BJ (cell line): ENCODE results near the gene ZCCHC7. TPM values are rescaled to one million over a fixed set of nuclear protein-coding genes. Genes with fewer than 3 reads are reported as not detected.

ENCODE experiments used
- CTCF ChIA-PET: fragments of 350-600 bp; formaldehyde crosslinking; extraction: SDS; loops from one replicate; lab custom pipeline; 2021; ENCODE audit warnings: antibody characterized with exemption, inconsistent platforms; lab: Yijun Ruan, JAX
- POLR2A ChIA-PET: fragments of 300-600 bp; sonication (Branson Sonifier 250); formaldehyde crosslinking; extraction: SDS; loops from one replicate; lab custom pipeline; 2021; ENCODE audit warnings: antibody characterized with exemption; lab: Charles Lee
- DNase-seq: peaks from one replicate; pipeline ENCODE4 v3.0.0-alpha.2; 2011; ENCODE audit warnings: low read depth
- H3K27me3 ChIP-seq: 2 replicates; pipeline ENCODE4 v1.6.0; 2011; ENCODE audit warnings: low read length; ENCODE audit not compliant: control insufficient read depth, insufficient read depth
- H3K36me3 ChIP-seq: 2 replicates; pipeline ENCODE4 v1.5.1; 2011; ENCODE audit warnings: low read length; ENCODE audit not compliant: control insufficient read depth, insufficient read depth
- H3K4me3 ChIP-seq: 2 replicates; pipeline ENCODE4 v1.5.1; 2011; ENCODE audit warnings: low read depth, mild to moderate bottlenecking, control low read depth, low read length
- CTCF ChIP-seq: IDR thresholded peaks from 2 replicates; pipeline ENCODE4 v1.5.1; 2011; ENCODE audit warnings: low read depth, mild to moderate bottlenecking, control low read depth, inconsistent platforms, low read length, moderate library complexity; ENCODE audit not compliant: insufficient read depth
- polyA plus RNA-seq: library from polyadenylated mRNA; depleted of rRNA; stranded (reverse); fragments of >200 nt; gene quantifications from 2 replicates; pipeline ENCODE4 v1.2.3, GENCODE V29; 2011

Gene ZCCHC7
- polyA plus RNA-seq, 1 experiment = 23.2 TPM

GRCh38 chr9:37229882-37230482, 109.6 kb downstream of the ZCCHC7 start:
- TF ChIP-seq CTCF = no peak
- ChIA-PET CTCF (interaction anchor here (0.8 kb wide), 1 partner anchor 9 kb away, joined by 3 read pairs; no protein-coding TSS in a partner anchor), POLR2A (no interaction called here)
- DNase-seq = no peak
- no peaks in the 10 kb centered on the region for H3K27me3 ChIP-seq
- H3K4me3 ChIP-seq = no peak overlapping the region
- peaks cover 1% of the 10 kb centered on the region; the same call in 1 of the 2 replicates for H3K36me3 ChIP-seq

GRCh38 chr9:37236822-37237221, 116.4 kb downstream of the ZCCHC7 start:
- no peak for TF ChIP-seq CTCF
- ChIA-PET CTCF (no interaction called here), POLR2A (no interaction called here)

GRCh38 chr9:37238122-37238521, 117.7 kb downstream of the ZCCHC7 start:
- DNase-seq = no peak
- CTCF ChIA-PET = no interaction called here
- Histone ChIP-seq H3K27me3 (no peaks in the 10 kb centered on the region), H3K4me3 (no peak overlapping the region), H3K36me3 (peaks cover 1% of the 10 kb centered on the region; the same call in 1 of the 2 replicates)
- POLR2A ChIA-PET = no interaction called here
- TF ChIP-seq CTCF = no peak

More at GRCh38 chr9:37236822-37237221, 116.4 kb downstream of the ZCCHC7 start:
- Histone ChIP-seq H3K4me3 (no peak overlapping the region), H3K36me3 (peaks cover 1% of the 10 kb centered on the region; the same call in 1 of the 2 replicates), H3K27me3 (no peaks in the 10 kb centered on the region)
- DNase-seq = no peak

GRCh38 chr9:37239224-37239859, 119.0 kb downstream of the ZCCHC7 start:
- no peak for TF ChIP-seq CTCF
- no peak overlapping the region for H3K4me3 ChIP-seq
- ChIA-PET CTCF (interaction anchor here (0.6 kb wide), 2 partner anchors 8 to 133 kb away, joined by 3 to 4 read pairs; no protein-coding TSS in a partner anchor), POLR2A (no interaction called here)
- H3K36me3 ChIP-seq = no peaks in the 10 kb centered on the region
- no peak for DNase-seq
- H3K27me3 ChIP-seq = no peaks in the 10 kb centered on the region

- CTCF ChIA-PET = interaction anchor here (0.6 kb wide), 1 partner anchor 9 kb away, joined by 3 read pairs; no protein-coding TSS in a partner anchor
- POLR2A ChIA-PET = no interaction called here
- Histone ChIP-seq H3K4me3 (no peak overlapping the region), H3K27me3 (no peaks in the 10 kb centered on the region), H3K36me3 (no peaks in the 10 kb centered on the region)
- no peak for DNase-seq
- TF ChIP-seq CTCF = no peak
These were observed 119.5 kb downstream of the ZCCHC7 start for GRCh38 chr9:37239921-37240320.
